NB4 (cell line): ENCODE results near the gene GALNT9.

Experiments
- POLR2A ChIP-seq: IDR thresholded peaks from 2 replicates; pipeline ENCODE4 v1.6.1; 2011; ENCODE audit warnings: mild to moderate bottlenecking; ENCODE audit not compliant: insufficient read length; ENCODE audit errors: extremely low read depth
- TF ChIP-seq, protein P1 (sequence below): IDR thresholded peaks from one replicate; pipeline ENCODE4 v1.5.1; 2012; ENCODE audit warnings: low read depth, low read length
- TF ChIP-seq, protein P2 (sequence below): IDR thresholded peaks from 2 replicates; pipeline ENCODE4 v1.6.1; 2011; ENCODE audit warnings: low read depth, low read length

DNA sequence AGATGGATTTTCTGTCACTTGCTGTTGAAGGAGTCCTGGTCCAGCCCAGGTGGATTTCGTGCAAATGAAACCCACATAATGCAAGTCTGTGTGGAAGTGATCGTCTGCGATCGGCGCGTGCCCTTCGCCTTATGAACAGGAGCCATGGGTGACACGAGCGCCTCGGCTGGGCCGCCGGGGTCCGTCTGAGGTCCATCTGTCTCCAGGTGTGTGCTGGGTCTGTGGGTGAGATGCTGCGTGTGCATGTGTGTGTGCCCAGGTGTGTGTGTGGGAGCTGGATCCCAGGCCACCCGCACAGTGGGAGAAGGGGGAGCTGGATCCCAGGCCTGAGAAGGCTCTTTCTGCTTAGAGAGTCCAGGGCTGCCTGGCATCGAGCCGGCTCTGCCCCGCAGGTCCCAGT is 53.8 kb downstream of the GALNT9 start:
- no peak for TF ChIP-seq POLR2A
- TF ChIP-seq, protein P1, sequence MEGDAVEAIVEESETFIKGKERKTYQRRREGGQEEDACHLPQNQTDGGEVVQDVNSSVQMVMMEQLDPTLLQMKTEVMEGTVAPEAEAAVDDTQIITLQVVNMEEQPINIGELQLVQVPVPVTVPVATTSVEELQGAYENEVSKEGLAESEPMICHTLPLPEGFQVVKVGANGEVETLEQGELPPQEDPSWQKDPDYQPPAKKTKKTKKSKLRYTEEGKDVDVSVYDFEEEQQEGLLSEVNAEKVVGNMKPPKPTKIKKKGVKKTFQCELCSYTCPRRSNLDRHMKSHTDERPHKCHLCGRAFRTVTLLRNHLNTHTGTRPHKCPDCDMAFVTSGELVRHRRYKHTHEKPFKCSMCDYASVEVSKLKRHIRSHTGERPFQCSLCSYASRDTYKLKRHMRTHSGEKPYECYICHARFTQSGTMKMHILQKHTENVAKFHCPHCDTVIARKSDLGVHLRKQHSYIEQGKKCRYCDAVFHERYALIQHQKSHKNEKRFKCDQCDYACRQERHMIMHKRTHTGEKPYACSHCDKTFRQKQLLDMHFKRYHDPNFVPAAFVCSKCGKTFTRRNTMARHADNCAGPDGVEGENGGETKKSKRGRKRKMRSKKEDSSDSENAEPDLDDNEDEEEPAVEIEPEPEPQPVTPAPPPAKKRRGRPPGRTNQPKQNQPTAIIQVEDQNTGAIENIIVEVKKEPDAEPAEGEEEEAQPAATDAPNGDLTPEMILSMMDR = no peak
- TF ChIP-seq, protein P2, sequence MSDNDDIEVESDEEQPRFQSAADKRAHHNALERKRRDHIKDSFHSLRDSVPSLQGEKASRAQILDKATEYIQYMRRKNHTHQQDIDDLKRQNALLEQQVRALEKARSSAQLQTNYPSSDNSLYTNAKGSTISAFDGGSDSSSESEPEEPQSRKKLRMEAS = no peak
